ENCODE data around the gene ZMYND8. TPM values are rescaled to one million over a fixed set of nuclear protein-coding genes. Genes with fewer than 3 reads are reported as not detected.

Gene ZMYND8
- polyA plus RNA-seq, 3 donors: 1.4 to 13.8 (median 5.8) TPM

DNA sequence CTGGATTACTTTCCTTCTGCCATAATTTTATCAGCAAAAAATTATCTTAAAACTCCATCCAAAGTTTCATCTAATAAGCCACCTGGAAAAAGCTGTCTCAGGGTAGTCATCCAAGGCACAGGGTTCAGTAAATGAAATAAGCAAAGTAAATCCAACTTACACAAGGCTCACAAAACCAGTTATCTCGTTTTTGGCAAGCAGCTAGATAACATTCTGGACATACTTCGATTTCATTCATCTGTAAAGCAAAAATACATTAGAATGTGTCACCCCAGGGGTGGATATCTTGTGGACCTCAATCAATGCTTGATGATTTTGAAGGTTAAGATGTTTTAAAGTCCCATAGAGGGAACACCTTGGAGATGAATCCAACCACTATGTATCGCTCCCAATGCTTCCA is 73.1 kb downstream of the ZMYND8 start:
- Histone ChIP-seq H3K4me3 (replicated peaks in 1 of 3; ENCODE audit: low read depth in 2 of 3, low read length in 3 of 3) (no peak overlapping the region), H4K20me1 (ENCODE audit: insufficient read depth, low read length) (no peaks in the 10 kb centered on the region), H3K9ac (ENCODE audit: insufficient read depth, low read length, poor library complexity, severe bottlenecking) (no peak overlapping the region), H3K4me2 (replicated peaks; ENCODE audit: extremely low read depth, low read length, poor library complexity, severe bottlenecking) (no peak overlapping the region), H3K9me3 (replicated peaks in 1 of 2; ENCODE audit: control insufficient read depth in 1 of 2, insufficient read depth in 1 of 2, low read length in 2 of 2) (no peaks in the 10 kb centered on the region), H3K79me2 (ENCODE audit: insufficient read depth, low read length) (no peaks in the 10 kb centered on the region), H3K27ac (ENCODE audit: low read depth in 1 of 2, low read length in 2 of 2) (no peak overlapping the region), H3K4me1 (ENCODE audit: control insufficient read depth in 1 of 2, insufficient read depth in 2 of 2, low read length in 2 of 2) (no peaks in the 10 kb centered on the region), H3K27me3 (ENCODE audit: control insufficient read depth in 2 of 2, insufficient read depth in 2 of 2, low read length in 2 of 2) (no peaks in the 10 kb centered on the region), H2AFZ (ENCODE audit: insufficient read depth, low read depth, low read length, poor library complexity, severe bottlenecking) (no peak overlapping the region), H3K36me3 (replicated peaks in 1 of 2; ENCODE audit: control insufficient read depth in 1 of 2, insufficient read depth in 2 of 2, low read length in 2 of 2) (peaks cover 89 to 97% of the 10 kb centered on the region in 2 donors)
- intact Hi-C loops (cut with micrococcal nuclease): no loop called here
- peaks cover 0 to 2% (median 0%) of the 10 kb centered on the region in 3 donors for H3K27me3 Mint-ChIP-seq (ENCODE audit: low read depth in 3 of 3)
- H3K9me3 Mint-ChIP-seq: no peaks in the 10 kb centered on the region
- H3K4me3 Mint-ChIP-seq: no peak overlapping the region
- H3K4me1 Mint-ChIP-seq: no peaks in the 10 kb centered on the region
- peak overlapping the region in 1 of 7 donors; percentile 24 for H3K27ac Mint-ChIP-seq
- TF ChIP-seq, protein P1, sequence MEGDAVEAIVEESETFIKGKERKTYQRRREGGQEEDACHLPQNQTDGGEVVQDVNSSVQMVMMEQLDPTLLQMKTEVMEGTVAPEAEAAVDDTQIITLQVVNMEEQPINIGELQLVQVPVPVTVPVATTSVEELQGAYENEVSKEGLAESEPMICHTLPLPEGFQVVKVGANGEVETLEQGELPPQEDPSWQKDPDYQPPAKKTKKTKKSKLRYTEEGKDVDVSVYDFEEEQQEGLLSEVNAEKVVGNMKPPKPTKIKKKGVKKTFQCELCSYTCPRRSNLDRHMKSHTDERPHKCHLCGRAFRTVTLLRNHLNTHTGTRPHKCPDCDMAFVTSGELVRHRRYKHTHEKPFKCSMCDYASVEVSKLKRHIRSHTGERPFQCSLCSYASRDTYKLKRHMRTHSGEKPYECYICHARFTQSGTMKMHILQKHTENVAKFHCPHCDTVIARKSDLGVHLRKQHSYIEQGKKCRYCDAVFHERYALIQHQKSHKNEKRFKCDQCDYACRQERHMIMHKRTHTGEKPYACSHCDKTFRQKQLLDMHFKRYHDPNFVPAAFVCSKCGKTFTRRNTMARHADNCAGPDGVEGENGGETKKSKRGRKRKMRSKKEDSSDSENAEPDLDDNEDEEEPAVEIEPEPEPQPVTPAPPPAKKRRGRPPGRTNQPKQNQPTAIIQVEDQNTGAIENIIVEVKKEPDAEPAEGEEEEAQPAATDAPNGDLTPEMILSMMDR (IDR thresholded peaks at IDR 0.05): no peak
- no peak for DNase-seq
- WGBS (ENCODE audit: insufficient coverage): 100% methylated on average over 1 of the region's 3 CpGs
- H3K36me3 Mint-ChIP-seq: peaks cover 85 to 97% of the 10 kb centered on the region in 2 donors

- no peak overlapping the region for H3K9ac ChIP-seq (ENCODE audit: insufficient read depth, low read length, poor library complexity, severe bottlenecking)
- peaks cover 92 to 97% of the 10 kb centered on the region in 2 donors for H3K36me3 ChIP-seq (replicated peaks in 1 of 2; ENCODE audit: control insufficient read depth in 1 of 2, insufficient read depth in 2 of 2, low read length in 2 of 2)
- no peaks in the 10 kb centered on the region for H3K9me3 Mint-ChIP-seq
- H3K27me3 Mint-ChIP-seq (ENCODE audit: low read depth in 3 of 3): peaks cover 0 to 2% (median 0%) of the 10 kb centered on the region in 3 donors
- H3K27ac ChIP-seq (ENCODE audit: low read depth in 1 of 2, low read length in 2 of 2): no peak overlapping the region
- 100% methylated on average over 2 of the region's 2 CpGs for WGBS (ENCODE audit: insufficient coverage)
- no peaks in the 10 kb centered on the region for H3K27me3 ChIP-seq (ENCODE audit: control insufficient read depth in 2 of 2, insufficient read depth in 2 of 2, low read length in 2 of 2)
- no peaks in the 10 kb centered on the region for H4K20me1 ChIP-seq (ENCODE audit: insufficient read depth, low read length)
- DNase-seq: no peak
- TF ChIP-seq, protein P1 (IDR thresholded peaks at IDR 0.05): no peak
- H3K36me3 Mint-ChIP-seq: peaks cover 86 to 97% of the 10 kb centered on the region in 2 donors
- H3K4me1 Mint-ChIP-seq: no peaks in the 10 kb centered on the region
- H3K79me2 ChIP-seq (ENCODE audit: insufficient read depth, low read length): no peaks in the 10 kb centered on the region
- H3K4me3 Mint-ChIP-seq: no peak overlapping the region
- no peak overlapping the region for H3K4me2 ChIP-seq (replicated peaks; ENCODE audit: extremely low read depth, low read length, poor library complexity, severe bottlenecking)
- no peaks in the 10 kb centered on the region for H3K9me3 ChIP-seq (replicated peaks in 1 of 2; ENCODE audit: control insufficient read depth in 1 of 2, insufficient read depth in 1 of 2, low read length in 2 of 2)
- no peak overlapping the region for H3K27ac Mint-ChIP-seq
- H2AFZ ChIP-seq (ENCODE audit: insufficient read depth, low read depth, low read length, poor library complexity, severe bottlenecking): no peak overlapping the region
- H3K4me1 ChIP-seq (ENCODE audit: control insufficient read depth in 1 of 2, insufficient read depth in 2 of 2, low read length in 2 of 2): no peaks in the 10 kb centered on the region
- intact Hi-C loops (cut with micrococcal nuclease): loop anchor here in 1 of 2 donors (1.0 kb wide), 1 partner anchor 14 kb away; no protein-coding TSS in a partner anchor
- no peak overlapping the region for H3K4me3 ChIP-seq (replicated peaks in 1 of 3; ENCODE audit: low read depth in 2 of 3, low read length in 3 of 3)
Observed at GRCh38 chr20:47282864-47283263, 73.6 kb downstream of the ZMYND8 start.

Data from CD14-positive monocyte (primary cell).